HEK293 (cell line): ENCODE results near the gene ANO1.

Experiments used
- REST ChIP-seq: fragments of 450-650 bp; formaldehyde crosslinking; IDR thresholded peaks from 2 replicates; pipeline ENCODE4 v1.5.1; 2016; ENCODE audit warnings: missing biosample characterization, missing genetic modification characterization
- SETDB1 ChIP-seq: IDR thresholded peaks from one replicate; pipeline ENCODE4 v1.6.1; 2017; ENCODE audit warnings: mild to moderate bottlenecking, low read length, moderate library complexity, mixed read lengths; ENCODE audit not compliant: insufficient read length
- ZBTB26 ChIP-seq: fragments of 450-650 bp; formaldehyde crosslinking; optimal IDR thresholded peaks from 2 replicates; pipeline ENCODE3; 2016; ENCODE audit warnings: missing biosample characterization, mild to moderate bottlenecking, missing genetic modification characterization
- ZNF280D ChIP-seq: fragments of 450-650 bp; formaldehyde crosslinking; IDR thresholded peaks from 2 replicates; pipeline ENCODE4 v1.5.1; 2016; ENCODE audit warnings: missing biosample characterization, missing genetic modification characterization
- ZNF292 ChIP-seq: fragments of 450-650 bp; formaldehyde crosslinking; IDR thresholded peaks from 2 replicates; pipeline ENCODE4 v1.5.1; 2016; ENCODE audit warnings: low read depth, missing biosample characterization, missing genetic modification characterization, borderline replicate concordance
- ZNF501 ChIP-seq: fragments of 450-650 bp; formaldehyde crosslinking; IDR thresholded peaks from 2 replicates; pipeline ENCODE4 v1.5.1; 2016; ENCODE audit warnings: missing biosample characterization, missing genetic modification characterization
- ZNF561 ChIP-seq: fragments of 450-650 bp; IDR thresholded peaks from 2 replicates; pipeline ENCODE4 v1.5.1; 2018; ENCODE audit warnings: missing biosample characterization, missing genetic modification characterization, borderline replicate concordance
- TF ChIP-seq, protein P1 (sequence below): fragments of 450-650 bp; formaldehyde crosslinking; IDR thresholded peaks from 2 replicates; pipeline ENCODE4 v1.5.1; 2016; ENCODE audit warnings: missing biosample characterization, missing genetic modification characterization
- TF ChIP-seq, protein P2 (sequence below): fragments of 450-650 bp; formaldehyde crosslinking; IDR thresholded peaks from 2 replicates; pipeline ENCODE4 v1.5.1; 2016; ENCODE audit warnings: missing biosample characterization, missing genetic modification characterization

- TF ChIP-seq SETDB1: no peak
- TF ChIP-seq, protein P1, sequence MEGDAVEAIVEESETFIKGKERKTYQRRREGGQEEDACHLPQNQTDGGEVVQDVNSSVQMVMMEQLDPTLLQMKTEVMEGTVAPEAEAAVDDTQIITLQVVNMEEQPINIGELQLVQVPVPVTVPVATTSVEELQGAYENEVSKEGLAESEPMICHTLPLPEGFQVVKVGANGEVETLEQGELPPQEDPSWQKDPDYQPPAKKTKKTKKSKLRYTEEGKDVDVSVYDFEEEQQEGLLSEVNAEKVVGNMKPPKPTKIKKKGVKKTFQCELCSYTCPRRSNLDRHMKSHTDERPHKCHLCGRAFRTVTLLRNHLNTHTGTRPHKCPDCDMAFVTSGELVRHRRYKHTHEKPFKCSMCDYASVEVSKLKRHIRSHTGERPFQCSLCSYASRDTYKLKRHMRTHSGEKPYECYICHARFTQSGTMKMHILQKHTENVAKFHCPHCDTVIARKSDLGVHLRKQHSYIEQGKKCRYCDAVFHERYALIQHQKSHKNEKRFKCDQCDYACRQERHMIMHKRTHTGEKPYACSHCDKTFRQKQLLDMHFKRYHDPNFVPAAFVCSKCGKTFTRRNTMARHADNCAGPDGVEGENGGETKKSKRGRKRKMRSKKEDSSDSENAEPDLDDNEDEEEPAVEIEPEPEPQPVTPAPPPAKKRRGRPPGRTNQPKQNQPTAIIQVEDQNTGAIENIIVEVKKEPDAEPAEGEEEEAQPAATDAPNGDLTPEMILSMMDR (tag by site-specific recombination): no peak
- no peak for TF ChIP-seq ZBTB26 (tag by site-specific recombination)
- TF ChIP-seq ZNF292: no peak
- TF ChIP-seq ZNF501 (tag by site-specific recombination): no peak
- TF ChIP-seq ZNF280D (tag by site-specific recombination): no peak
- TF ChIP-seq REST (tag by site-specific recombination): no peak
- no peak for TF ChIP-seq ZNF561
- TF ChIP-seq, protein P2, sequence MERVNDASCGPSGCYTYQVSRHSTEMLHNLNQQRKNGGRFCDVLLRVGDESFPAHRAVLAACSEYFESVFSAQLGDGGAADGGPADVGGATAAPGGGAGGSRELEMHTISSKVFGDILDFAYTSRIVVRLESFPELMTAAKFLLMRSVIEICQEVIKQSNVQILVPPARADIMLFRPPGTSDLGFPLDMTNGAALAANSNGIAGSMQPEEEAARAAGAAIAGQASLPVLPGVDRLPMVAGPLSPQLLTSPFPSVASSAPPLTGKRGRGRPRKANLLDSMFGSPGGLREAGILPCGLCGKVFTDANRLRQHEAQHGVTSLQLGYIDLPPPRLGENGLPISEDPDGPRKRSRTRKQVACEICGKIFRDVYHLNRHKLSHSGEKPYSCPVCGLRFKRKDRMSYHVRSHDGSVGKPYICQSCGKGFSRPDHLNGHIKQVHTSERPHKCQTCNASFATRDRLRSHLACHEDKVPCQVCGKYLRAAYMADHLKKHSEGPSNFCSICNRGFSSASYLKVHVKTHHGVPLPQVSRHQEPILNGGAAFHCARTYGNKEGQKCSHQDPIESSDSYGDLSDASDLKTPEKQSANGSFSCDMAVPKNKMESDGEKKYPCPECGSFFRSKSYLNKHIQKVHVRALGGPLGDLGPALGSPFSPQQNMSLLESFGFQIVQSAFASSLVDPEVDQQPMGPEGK (tag by site-specific recombination): no peak
These were observed 45.7 kb upstream of the ANO1 start for GRCh38 chr11:70032470-70032795.
